Transverse colon (tissue), 4 donors: ENCODE results near the gene NCDN.

ENCODE experiments used
- POLR2A ChIP-seq: fragments of 450-650 bp; IDR thresholded peaks from one replicate; pipeline ENCODE4 v1.6.1; 2016; ENCODE audit warnings: antibody characterized with exemption, mild to moderate bottlenecking, moderate library complexity
- POLR2AphosphoS5 ChIP-seq, 3 donors: sonication (generic); formaldehyde crosslinking; IDR thresholded peaks; one replicate each; pipeline ENCODE4 v1.6.1; 2016; ENCODE audit warnings: antibody characterized with exemption in 3 of 3
- TF ChIP-seq, protein P1 (sequence below), 5 experiments: fragments of 200-600 bp in 3 of 5; fragments of 450-650 bp in 2 of 5; sonication (generic) in 3 of 5; IDR thresholded peaks; 1 replicate in 2 of 5; 2 replicates in 3 of 5; pipeline ENCODE4 v1.5.1; 2016 to 2017; ENCODE audit warnings: antibody characterized with exemption in 5 of 5, inconsistent platforms in 3 of 5, mild to moderate bottlenecking in 2 of 5, moderate library complexity in 1 of 5

DNA sequence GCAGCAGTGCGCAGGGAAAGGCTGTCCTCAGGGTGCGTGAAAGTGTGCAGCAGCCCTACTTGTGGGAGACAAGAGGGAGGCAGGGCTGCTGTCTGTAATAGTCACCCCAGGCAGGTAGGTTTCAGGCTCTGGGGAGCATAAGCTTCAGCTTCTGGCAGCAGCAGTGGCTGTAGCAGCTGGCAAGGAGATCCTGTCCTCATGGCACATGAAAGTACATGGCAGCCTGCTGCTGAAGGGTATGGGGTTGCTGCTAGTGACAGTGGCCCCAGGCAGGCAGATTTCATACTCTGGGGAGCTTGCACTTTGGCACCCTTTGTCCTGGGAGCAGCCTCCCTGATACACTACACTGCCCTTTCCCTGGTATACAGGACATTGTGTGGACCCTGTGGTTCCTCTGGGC, 26.7 kb upstream of the NCDN start:
- TF ChIP-seq POLR2A (no peak), POLR2AphosphoS5 (IDR thresholded peaks at IDR 0.05) (no peak)
- TF ChIP-seq, protein P1, sequence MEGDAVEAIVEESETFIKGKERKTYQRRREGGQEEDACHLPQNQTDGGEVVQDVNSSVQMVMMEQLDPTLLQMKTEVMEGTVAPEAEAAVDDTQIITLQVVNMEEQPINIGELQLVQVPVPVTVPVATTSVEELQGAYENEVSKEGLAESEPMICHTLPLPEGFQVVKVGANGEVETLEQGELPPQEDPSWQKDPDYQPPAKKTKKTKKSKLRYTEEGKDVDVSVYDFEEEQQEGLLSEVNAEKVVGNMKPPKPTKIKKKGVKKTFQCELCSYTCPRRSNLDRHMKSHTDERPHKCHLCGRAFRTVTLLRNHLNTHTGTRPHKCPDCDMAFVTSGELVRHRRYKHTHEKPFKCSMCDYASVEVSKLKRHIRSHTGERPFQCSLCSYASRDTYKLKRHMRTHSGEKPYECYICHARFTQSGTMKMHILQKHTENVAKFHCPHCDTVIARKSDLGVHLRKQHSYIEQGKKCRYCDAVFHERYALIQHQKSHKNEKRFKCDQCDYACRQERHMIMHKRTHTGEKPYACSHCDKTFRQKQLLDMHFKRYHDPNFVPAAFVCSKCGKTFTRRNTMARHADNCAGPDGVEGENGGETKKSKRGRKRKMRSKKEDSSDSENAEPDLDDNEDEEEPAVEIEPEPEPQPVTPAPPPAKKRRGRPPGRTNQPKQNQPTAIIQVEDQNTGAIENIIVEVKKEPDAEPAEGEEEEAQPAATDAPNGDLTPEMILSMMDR (IDR thresholded peaks at IDR 0.05): no peak
